Psoas muscle (tissue), 8 donors: ENCODE data around the gene TPD52L1. TPM values are rescaled to one million over a fixed set of nuclear protein-coding genes. Genes with fewer than 3 reads are reported as not detected.

Experiments used
- ATAC-seq, 4 donors: fragments of 200-7000 bp; cut with Tn5 transposase; one replicate each; pipeline ENCODE4 v1.9.1; 2020; ENCODE audit warnings: moderate library complexity in 3 of 4, mild to moderate bottlenecking in 2 of 4
- DNase-seq, 2 donors: peaks; one replicate each; pipeline ENCODE4 v3.0.0-alpha.2; 2020
- H3K27ac ChIP-seq: fragments of 200-600 bp; one replicate; pipeline ENCODE4 v1.8.0; 2022
- H3K27me3 ChIP-seq, 3 donors: fragments of 200-600 bp in 1 of 3; one replicate each; pipeline versions ENCODE4 v1.6.1 to v1.8.0; 2013 to 2022; ENCODE audit warnings: low read length in 2 of 3, mild to moderate bottlenecking in 2 of 3, moderate library complexity in 1 of 3; ENCODE audit not compliant: insufficient read depth in 3 of 3
- H3K36me3 ChIP-seq, 2 donors: fragments of 200-600 bp in 1 of 2; one replicate each; pipeline versions ENCODE4 v1.6.1 to v1.8.0; 2013 to 2022; ENCODE audit warnings: low read depth in 1 of 2, mild to moderate bottlenecking in 1 of 2, moderate library complexity in 1 of 2; ENCODE audit not compliant: insufficient read depth in 1 of 2
- H3K4me1 ChIP-seq: fragments of 200-600 bp; one replicate; pipeline ENCODE4 v1.8.0; 2022
- H3K4me3 ChIP-seq: fragments of 200-600 bp; one replicate; pipeline ENCODE4 v1.8.0; 2022; ENCODE audit warnings: mild to moderate bottlenecking
- H3K9me3 ChIP-seq: fragments of 200-600 bp; one replicate; pipeline ENCODE4 v1.8.0; 2022
- CTCF ChIP-seq: fragments of 200-600 bp; IDR thresholded peaks from one replicate; pipeline ENCODE4 v1.8.0; 2022; ENCODE audit warnings: antibody characterized with exemption
- WGBS, 3 donors: extraction: QIAGEN DNeasy Blood & Tissue Kit; methylation state at CpG; one replicate each; pipeline versions ENCODE4 v1.1.6 to v1.1.7; 2013; 5-methylcytosine and 5-hydroxymethylcytosine counted together
- intact Hi-C, 2 donors: fragments of 100-400 bp; cut with DNase I; formaldehyde crosslinking; loops; one replicate each; pipeline versions ENCODE4 v1.11.0 to v1.14.2; 2022
- polyA plus RNA-seq, 3 donors: library from polyadenylated mRNA; stranded (reverse); fragments of 200-250 nt; gene quantifications; one replicate each; pipeline ENCODE4 v1.2.3, GENCODE V29; 2013
- total RNA-seq, 4 donors: library from RNA; stranded (reverse); fragmentation: NEBNext Ultra II Directional in 2 of 4; extraction: Animal tissue kit (Norgen Biotek cat#: 25700) in 2 of 4; gene quantifications; one replicate each; pipeline versions ENCODE4 v1.2.1 to v1.2.4, GENCODE V29; 2021 to 2023
- donor health status: healthy with polysubstance abuse.
- donor health status: DM: no; HTN: no; CAD: no; lungs with moderate emphysema.
- donor health status: Bipolar disorder and iron deficiency.
- donor health status: healthy.
- donor health status: DM: yes; HTN: yes; CAD: no.
- donor health status: DM: no; HTN: no; CAD: no.
- donor health status: DM: no; HTN: no; CAD: no.
- donor health status: DM: yes; HTN: yes; CAD: no.

Gene TPD52L1
- total and polyA plus RNA-seq, 7 donors: 51.8 to 150 (median 106) TPM

DNA sequence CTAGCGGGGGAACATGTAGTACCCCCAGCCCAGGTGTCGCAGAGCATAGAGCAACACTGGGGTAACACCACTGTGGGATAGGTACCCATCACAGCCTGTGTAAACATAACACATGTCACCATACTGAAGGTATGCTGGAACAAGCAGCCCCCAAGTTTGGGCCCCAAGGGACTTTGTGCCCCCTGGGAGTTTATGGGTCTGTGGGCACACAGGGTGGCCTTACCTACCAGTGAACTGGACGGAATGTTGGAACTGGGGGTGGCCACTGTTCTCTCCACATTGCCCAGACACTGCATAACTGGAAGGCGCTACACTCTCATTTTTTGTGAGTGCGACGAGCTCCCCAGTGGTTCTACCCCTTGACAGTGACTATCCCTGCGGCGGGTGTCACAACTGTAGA is 119.7 kb downstream of the TPD52L1 start:
- Histone ChIP-seq H3K4me1 (no peaks in the 10 kb centered on the region), H3K4me3 (no peak overlapping the region), H3K36me3 (peaks cover 0 to 44% of the 10 kb centered on the region in 2 donors), H3K27me3 (no peaks in the 10 kb centered on the region), H3K27ac (no peak overlapping the region), H3K9me3 (no peaks in the 10 kb centered on the region)
- intact Hi-C loops: no loop called here
- DNase-seq (no peak), ATAC-seq (no peak)
- WGBS, 3 donors: 97 to 99% (median 98%) methylated on average over 8 of the region's 8 CpGs
- no peak for TF ChIP-seq CTCF

GRCh38 chr6:125273965-125274364 is 120.4 kb downstream of the TPD52L1 start:
- Histone ChIP-seq H3K27me3 (no peaks in the 10 kb centered on the region), H3K27ac (no peak overlapping the region), H3K9me3 (no peaks in the 10 kb centered on the region), H3K4me1 (no peaks in the 10 kb centered on the region), H3K36me3 (peaks cover 0 to 44% of the 10 kb centered on the region in 2 donors), H3K4me3 (no peak overlapping the region)
- no peak for TF ChIP-seq CTCF
- peak in 2 of 4 donors; percentile 54 to 58 for ATAC-seq
- DNase-seq: no peak
- intact Hi-C loops: no loop called here
- WGBS, 3 donors: 81 to 88% (median 82%) methylated on average over 7 of the region's 7 CpGs

DNA sequence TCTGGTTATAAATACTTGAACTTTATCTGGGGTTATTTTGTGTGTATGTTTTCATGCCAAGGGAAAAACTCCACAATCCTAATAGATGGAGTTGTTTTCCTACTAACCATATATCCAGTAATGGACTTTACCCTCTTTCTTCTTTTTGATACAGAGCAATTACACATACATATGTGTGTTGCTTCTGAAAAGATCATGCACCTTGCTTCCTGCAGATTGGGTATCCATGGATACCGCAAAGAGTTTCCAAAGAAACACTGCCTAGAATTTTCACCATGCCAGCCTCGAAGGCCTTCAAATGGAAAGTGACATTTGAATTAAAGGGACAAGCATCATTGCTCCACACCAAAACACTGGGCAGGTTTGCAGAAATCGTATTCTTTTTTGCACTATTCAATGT is 121.4 kb downstream of the TPD52L1 start:
- DNase-seq (no peak), ATAC-seq (no peak)
- H3K4me3 ChIP-seq: no peak overlapping the region
- intact Hi-C loops: no loop called here
- 58 to 79% (median 68%) methylated on average over 3 of the region's 3 CpGs for WGBS, 3 donors
- H3K9me3 ChIP-seq: no peaks in the 10 kb centered on the region
- H3K36me3 ChIP-seq: peaks cover 0 to 44% of the 10 kb centered on the region in 2 donors
- TF ChIP-seq CTCF: no peak
- no peaks in the 10 kb centered on the region for H3K27me3 ChIP-seq
- no peaks in the 10 kb centered on the region for H3K4me1 ChIP-seq
- no peak overlapping the region for H3K27ac ChIP-seq

GRCh38 chr6:125275779-125276178 is 122.2 kb downstream of the TPD52L1 start:
- Histone ChIP-seq H3K4me1 (no peaks in the 10 kb centered on the region), H3K27me3 (no peaks in the 10 kb centered on the region), H3K27ac (no peak overlapping the region), H3K9me3 (no peaks in the 10 kb centered on the region), H3K4me3 (no peak overlapping the region), H3K36me3 (peaks cover 0 to 46% of the 10 kb centered on the region in 2 donors)
- intact Hi-C loops: no loop called here
- TF ChIP-seq CTCF: no peak
- WGBS, 3 donors: 84 to 94% (median 85%) methylated on average over 3 of the region's 3 CpGs
- ATAC-seq (no peak), DNase-seq (no peak)

GRCh38 chr6:125277838-125278237 is 124.3 kb downstream of the TPD52L1 start:
- ATAC-seq (no peak), DNase-seq (peak in 1 of 2 donors; percentile 23)
- peaks cover 0 to 38% of the 10 kb centered on the region in 2 donors for H3K36me3 ChIP-seq
- intact Hi-C loops: no loop called here
- no peaks in the 10 kb centered on the region for H3K9me3 ChIP-seq
- WGBS, 3 donors: 48 to 66% (median 48%) methylated on average over 1 of the region's 1 CpG
- H3K4me3 ChIP-seq: no peak overlapping the region
- no peaks in the 10 kb centered on the region for H3K27me3 ChIP-seq
- H3K4me1 ChIP-seq: no peaks in the 10 kb centered on the region
- H3K27ac ChIP-seq: no peak overlapping the region
- TF ChIP-seq CTCF: no peak
